ENCODE data around the gene ATP10A. TPM values are rescaled to one million over a fixed set of nuclear protein-coding genes. Genes with fewer than 3 reads are reported as not detected.

ATP10A gene
- total RNA-seq, 1 experiment from 2014 or later = 3.9 TPM

DNA sequence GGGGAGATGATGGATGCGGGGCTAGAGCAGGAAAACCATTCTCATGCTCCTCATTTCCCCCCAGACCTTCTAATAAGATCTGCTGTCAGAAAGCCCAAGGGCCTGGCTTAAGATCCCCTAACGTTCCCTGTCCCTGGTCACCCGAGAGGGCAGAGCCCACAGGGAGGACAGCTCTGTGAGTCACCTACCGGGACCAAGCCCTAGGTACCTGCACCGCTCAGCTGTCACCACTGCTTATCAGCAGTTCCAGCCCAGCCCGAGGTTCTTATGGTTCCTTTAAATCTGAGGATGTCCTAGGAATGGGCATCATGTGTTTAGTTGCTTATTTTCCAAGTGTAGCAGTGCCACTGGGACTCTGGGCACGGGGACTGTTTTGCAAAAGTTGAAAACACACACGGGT lies 53.0 kb downstream of the ATP10A start:
- Histone ChIP-seq H3K9ac (ENCODE audit: extremely low read depth, insufficient read length, low read length) (no peak overlapping the region), H3K56ac (ENCODE audit: insufficient read length, low read depth, low read length) (no peak overlapping the region), H2AFZ (ENCODE audit: low read length) (no peak overlapping the region), H2BK120ac (ENCODE audit: low read depth, low read length, poor library complexity, severe bottlenecking) (no peak overlapping the region), H3T11ph (ENCODE audit: low read length) (no peak overlapping the region), H4K20me1 (ENCODE audit: control insufficient read depth, insufficient read depth, insufficient read length) (no peaks in the 10 kb centered on the region), H2BK20ac (ENCODE audit: low read depth, low read length, poor library complexity, severe bottlenecking) (no peak overlapping the region), H3K27ac (ENCODE audit: insufficient read length, low read depth, low read length) (no peak overlapping the region), H3K4ac (ENCODE audit: low read depth, low read length) (no peak overlapping the region), H4K8ac (replicated peaks; ENCODE audit: insufficient read length, low read depth, low read length) (no peak overlapping the region), H2BK15ac (ENCODE audit: low read depth, low read length) (no peak overlapping the region), H3K23ac (ENCODE audit: insufficient read length, low read depth, low read length) (no peak overlapping the region), H4K5ac (ENCODE audit: insufficient read length, low read depth, low read length) (no peak overlapping the region), H3K79me2 (ENCODE audit: insufficient read depth, low read length) (no peaks in the 10 kb centered on the region), H2AK5ac (ENCODE audit: insufficient read length, low read length) (no peak overlapping the region), H2BK12ac (ENCODE audit: insufficient read length, low read depth, low read length) (no peak overlapping the region), H2BK5ac (ENCODE audit: insufficient read length, low read length) (no peak overlapping the region), H3K4me1 (ENCODE audit: insufficient read depth, low read length) (peaks cover 5% of the 10 kb centered on the region; the same call in 1 of the 2 replicates), H3K9me3 (ENCODE audit: control insufficient read depth, low read depth, low read length) (no peaks in the 10 kb centered on the region), H4K91ac (ENCODE audit: insufficient read length, low read depth, low read length) (no peak overlapping the region), H3K18ac (ENCODE audit: insufficient read length, low read depth, low read length) (no peak overlapping the region), H3K23me2 (ENCODE audit: insufficient read length, low read depth, low read length, poor library complexity, severe bottlenecking) (no peaks in the 10 kb centered on the region), H3K27me3 (ENCODE audit: insufficient read depth, low read length) (no peaks in the 10 kb centered on the region), H3K79me1 (ENCODE audit: insufficient read depth, low read depth, low read length, poor library complexity, severe bottlenecking) (no peaks in the 10 kb centered on the region), H3K4me2 (ENCODE audit: insufficient read depth, insufficient read length, low read length) (no peak overlapping the region), H3K14ac (ENCODE audit: insufficient read depth, low read length) (no peak overlapping the region)
- DNase-seq = no peak
- WGBS (ENCODE audit: extremely low coverage, insufficient read length, low lambda C conversion rate) = no CpG with 5 or more reads among the region's 8 CpGs
- Mint-ChIP-seq H3K9me3 (no peaks in the 10 kb centered on the region), H3K27me3 (ENCODE audit: low read depth) (peaks cover 4% of the 10 kb centered on the region), H3K4me1 (peaks cover 17 to 27% of the 10 kb centered on the region in 2 experiments), H3K27ac (no peak overlapping the region), H3K4me3 (no peak overlapping the region), H3K36me3 (ENCODE audit: insufficient read depth in 1 of 3, low read depth in 3 of 3) (no peaks in the 10 kb centered on the region; a peak in 1 of 7 replicates)
- TF ChIP-seq, protein P1, sequence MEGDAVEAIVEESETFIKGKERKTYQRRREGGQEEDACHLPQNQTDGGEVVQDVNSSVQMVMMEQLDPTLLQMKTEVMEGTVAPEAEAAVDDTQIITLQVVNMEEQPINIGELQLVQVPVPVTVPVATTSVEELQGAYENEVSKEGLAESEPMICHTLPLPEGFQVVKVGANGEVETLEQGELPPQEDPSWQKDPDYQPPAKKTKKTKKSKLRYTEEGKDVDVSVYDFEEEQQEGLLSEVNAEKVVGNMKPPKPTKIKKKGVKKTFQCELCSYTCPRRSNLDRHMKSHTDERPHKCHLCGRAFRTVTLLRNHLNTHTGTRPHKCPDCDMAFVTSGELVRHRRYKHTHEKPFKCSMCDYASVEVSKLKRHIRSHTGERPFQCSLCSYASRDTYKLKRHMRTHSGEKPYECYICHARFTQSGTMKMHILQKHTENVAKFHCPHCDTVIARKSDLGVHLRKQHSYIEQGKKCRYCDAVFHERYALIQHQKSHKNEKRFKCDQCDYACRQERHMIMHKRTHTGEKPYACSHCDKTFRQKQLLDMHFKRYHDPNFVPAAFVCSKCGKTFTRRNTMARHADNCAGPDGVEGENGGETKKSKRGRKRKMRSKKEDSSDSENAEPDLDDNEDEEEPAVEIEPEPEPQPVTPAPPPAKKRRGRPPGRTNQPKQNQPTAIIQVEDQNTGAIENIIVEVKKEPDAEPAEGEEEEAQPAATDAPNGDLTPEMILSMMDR (conservative IDR thresholded peaks at IDR 0.05) = no peak
